ENCODE data around the gene NCKAP5.

NCKAP5 gene

GRCh38 chr2:133432778-133433177 lies 135.5 kb downstream of the NCKAP5 start:
- TF ChIP-seq EP300 (IDR thresholded peaks at IDR 0.05; ENCODE audit: borderline replicate concordance): no peak
- TF ChIP-seq USF1 (IDR thresholded peaks at IDR 0.05): no peak

- TF ChIP-seq TCF12 (IDR thresholded peaks at IDR 0.05; ENCODE audit: low read depth) (no peak), FOXM1 (IDR thresholded peaks at IDR 0.05; ENCODE audit: borderline replicate concordance, low read depth) (no peak), MAX (IDR thresholded peaks at IDR 0.05) (no peak), YY1 (IDR thresholded peaks at IDR 0.05; ENCODE audit: low read depth) (no peak), ZBTB7A (IDR thresholded peaks at IDR 0.05; ENCODE audit: low read depth) (no peak), USF1 (IDR thresholded peaks at IDR 0.05) (no peak), REST (IDR thresholded peaks at IDR 0.05; ENCODE audit: low read depth) (no peak), CREB1 (IDR thresholded peaks at IDR 0.05; ENCODE audit: low read depth) (no peak), EGR1 (IDR thresholded peaks at IDR 0.05) (no peak), NFIC (IDR thresholded peaks at IDR 0.05) (no peak), RAD21 (IDR thresholded peaks at IDR 0.05; ENCODE audit: low read depth) (no peak), TAF1 (IDR thresholded peaks at IDR 0.05; ENCODE audit: low read depth) (no peak), TEAD4 (IDR thresholded peaks at IDR 0.05) (no peak), EP300 (IDR thresholded peaks at IDR 0.05; ENCODE audit: borderline replicate concordance) (no peak), CEBPB (IDR thresholded peaks at IDR 0.05) (no peak)
These were observed 137.0 kb downstream of the NCKAP5 start for GRCh38 chr2:133431289-133431688.

- TF ChIP-seq TAF1 (IDR thresholded peaks at IDR 0.05; ENCODE audit: low read depth) (no peak), TEAD4 (IDR thresholded peaks at IDR 0.05) (no peak), MAX (IDR thresholded peaks at IDR 0.05) (no peak), TCF12 (IDR thresholded peaks at IDR 0.05; ENCODE audit: low read depth) (no peak), REST (IDR thresholded peaks at IDR 0.05; ENCODE audit: low read depth) (no peak), YY1 (IDR thresholded peaks at IDR 0.05; ENCODE audit: low read depth) (no peak), RAD21 (IDR thresholded peaks at IDR 0.05; ENCODE audit: low read depth) (no peak)
These were observed 141.5 kb downstream of the NCKAP5 start for GRCh38 chr2:133426791-133427190.

GRCh38 chr2:133425612-133426011 lies 142.7 kb downstream of the NCKAP5 start:
- TF ChIP-seq RAD21 (IDR thresholded peaks at IDR 0.05; ENCODE audit: low read depth) (no peak), CREB1 (IDR thresholded peaks at IDR 0.05; ENCODE audit: low read depth) (no peak), FOXM1 (IDR thresholded peaks at IDR 0.05; ENCODE audit: borderline replicate concordance, low read depth) (no peak), TCF12 (IDR thresholded peaks at IDR 0.05; ENCODE audit: low read depth) (no peak), TEAD4 (IDR thresholded peaks at IDR 0.05) (no peak), EGR1 (IDR thresholded peaks at IDR 0.05) (no peak), TAF1 (IDR thresholded peaks at IDR 0.05; ENCODE audit: low read depth) (no peak), REST (IDR thresholded peaks at IDR 0.05; ENCODE audit: low read depth) (no peak), CEBPB (IDR thresholded peaks at IDR 0.05) (no peak), USF1 (IDR thresholded peaks at IDR 0.05) (no peak), NFIC (IDR thresholded peaks at IDR 0.05) (no peak), MAX (IDR thresholded peaks at IDR 0.05) (no peak), EP300 (IDR thresholded peaks at IDR 0.05; ENCODE audit: borderline replicate concordance) (no peak), YY1 (IDR thresholded peaks at IDR 0.05; ENCODE audit: low read depth) (no peak), ZBTB7A (IDR thresholded peaks at IDR 0.05; ENCODE audit: low read depth) (no peak)
